Endothelial cell of umbilical vein (primary cell): ENCODE data around the gene ADCY2. TPM values are rescaled to one million over a fixed set of nuclear protein-coding genes. Genes with fewer than 3 reads are reported as not detected.

Experiments used
- BruUV-seq: library from RNA; stranded (reverse); fragments of 400-500 nt; replicated peaks from 2 replicates; lab custom pipeline; 2021; lab: Mats Ljungman, UMichigan
- CTCF ChIA-PET: fragments of 300-600, 350-600 bp; sonication (Branson Sonifier 250); formaldehyde crosslinking; loops from one replicate; lab custom pipeline; 2021; ENCODE audit warnings: antibody characterized with exemption, inconsistent platforms; lab: Charles Lee
- POLR2A ChIA-PET: fragments of 300-600, 350-600 bp; sonication (Branson Sonifier 250); formaldehyde crosslinking; loops from one replicate; lab custom pipeline; 2021; ENCODE audit warnings: antibody characterized with exemption, inconsistent platforms; lab: Charles Lee
- DNase-seq: peaks from one replicate; pipeline ENCODE4 v3.0.0-alpha.2; 2011; ENCODE audit warnings: low read depth, low spot score
- FAIRE-seq: peaks from 2 replicates; lab custom pipeline; 2011; peaks lifted over from hg19 to GRCh38; lab: Jason Lieb, UNC
- H2AFZ ChIP-seq: 2 replicates; pipeline ENCODE4 v1.6.0; 2012; ENCODE audit warnings: low read depth, low read length, control low read depth, inconsistent platforms
- H3K27ac ChIP-seq: 2 replicates; pipeline ENCODE4 v1.5.1; 2011; ENCODE audit warnings: low read depth, mild to moderate bottlenecking, control low read depth, low read length, moderate library complexity; ENCODE audit not compliant: insufficient read depth
- H3K27me3 ChIP-seq, 2 experiments: 2 replicates each; pipeline versions ENCODE4 v1.6.0 to v1.6.1; 2011; ENCODE audit warnings: low read length in 2 of 2, mixed read lengths in 1 of 2; ENCODE audit not compliant: control insufficient read depth in 2 of 2, insufficient read depth in 2 of 2
- H3K36me3 ChIP-seq, 2 experiments: 2 replicates in 1 of 2; 3 replicates in 1 of 2; pipeline ENCODE4 v1.5.1; 2011; ENCODE audit warnings: low read length in 2 of 2, mild to moderate bottlenecking in 1 of 2, moderate library complexity in 1 of 2; ENCODE audit not compliant: control insufficient read depth in 2 of 2, insufficient read depth in 2 of 2; ENCODE audit errors: extremely low read depth in 1 of 2
- H3K4me1 ChIP-seq: 3 replicates; pipeline ENCODE4 v1.5.1; 2011; ENCODE audit warnings: mild to moderate bottlenecking, low read length; ENCODE audit not compliant: control insufficient read depth, insufficient read depth; ENCODE audit errors: extremely low read depth
- H3K4me2 ChIP-seq: 2 replicates; pipeline ENCODE4 v1.6.1; 2011; ENCODE audit warnings: low read length, control low read depth, mixed read lengths; ENCODE audit not compliant: insufficient read depth
- H3K4me3 ChIP-seq, 3 experiments: fragments of 200-600 bp in 1 of 3; sonication (generic), shearing (Covaris generic) in 1 of 3; replicated peaks in 1 of 3; 2 replicates each; pipeline ENCODE4 v1.5.1; 2011 to 2016; ENCODE audit warnings: control low read depth in 3 of 3, low read length in 3 of 3, mild to moderate bottlenecking in 2 of 3, inconsistent platforms in 1 of 3, low read depth in 1 of 3, moderate library complexity in 1 of 3; ENCODE audit not compliant: insufficient read depth in 1 of 3
- H3K79me2 ChIP-seq: 2 replicates; pipeline ENCODE4 v1.6.0; 2012; ENCODE audit warnings: low read length, inconsistent platforms; ENCODE audit not compliant: control insufficient read depth, insufficient read depth
- H3K9ac ChIP-seq: replicated peaks from 2 replicates; pipeline ENCODE3; 2011; ENCODE audit warnings: low read length, control low read depth; ENCODE audit not compliant: insufficient read depth; ENCODE audit errors: extremely low read depth
- H3K9me1 ChIP-seq: replicated peaks from 3 replicates; pipeline ENCODE4 v1.6.0; 2011; ENCODE audit warnings: mild to moderate bottlenecking, low read length; ENCODE audit not compliant: control insufficient read depth, insufficient read depth; ENCODE audit errors: extremely low read depth
- H3K9me3 ChIP-seq: replicated peaks from 2 replicates; pipeline ENCODE4 v1.5.1; 2012; ENCODE audit warnings: low read length, inconsistent platforms; ENCODE audit not compliant: control insufficient read depth, insufficient read depth
- H4K20me1 ChIP-seq: replicated peaks from 2 replicates; pipeline ENCODE3; 2011; ENCODE audit warnings: mild to moderate bottlenecking, low read length; ENCODE audit not compliant: control insufficient read depth, insufficient read depth; ENCODE audit errors: extremely low read depth
- EZH2 ChIP-seq: IDR thresholded peaks from 2 replicates; pipeline ENCODE4 v1.6.1; 2012; ENCODE audit warnings: borderline replicate concordance, low read depth, mild to moderate bottlenecking, moderate library complexity, low read length, inconsistent platforms; ENCODE audit not compliant: severe bottlenecking
- FOS ChIP-seq: IDR thresholded peaks from 2 replicates; pipeline ENCODE4 v1.6.1; 2011; ENCODE audit warnings: mild to moderate bottlenecking, low read length, moderate library complexity, borderline replicate concordance; ENCODE audit not compliant: insufficient read depth
- GATA2 ChIP-seq: IDR thresholded peaks from 2 replicates; pipeline ENCODE4 v1.7.0; 2011; ENCODE audit warnings: low read depth, mild to moderate bottlenecking, moderate library complexity, mixed read lengths, low read length; ENCODE audit not compliant: insufficient read length, insufficient read depth
- JUN ChIP-seq: IDR thresholded peaks from 2 replicates; pipeline ENCODE4 v1.6.1; 2011; ENCODE audit warnings: borderline replicate concordance, low read depth; ENCODE audit not compliant: insufficient read length, insufficient read depth
- MAX ChIP-seq: IDR thresholded peaks from 2 replicates; pipeline ENCODE4 v1.6.1; 2011; ENCODE audit not compliant: insufficient read depth, insufficient read length
- MYC ChIP-seq: IDR thresholded peaks from one replicate; pipeline ENCODE4 v1.6.1; 2011; ENCODE audit warnings: mild to moderate bottlenecking, low read depth, low read length
- POLR2A ChIP-seq: IDR thresholded peaks from 2 replicates; pipeline ENCODE4 v1.6.1; 2012; ENCODE audit warnings: low read depth, mild to moderate bottlenecking, control low read depth, low read length
- POLR2AphosphoS5 ChIP-seq: IDR thresholded peaks from 2 replicates; pipeline ENCODE4 v1.6.1; 2012; ENCODE audit warnings: low read depth, mild to moderate bottlenecking, control low read depth, low read length, moderate library complexity; ENCODE audit not compliant: insufficient read depth
- dilution Hi-C: fragments of 300-500 bp; cut with MboI; formaldehyde crosslinking; loops from one replicate; pipeline ENCODE4 v1.15.0; 2019; ENCODE audit warnings: low sequenced_read_pairs; ENCODE audit not compliant: extremely low pct_ligation_motif_present
- intact Hi-C: fragments of 100-400 bp; cut with micrococcal nuclease; formaldehyde crosslinking; loops from one replicate; pipeline ENCODE4 v1.10.0; 2022
- polyA plus RNA-seq, 4 experiments: library from polyadenylated mRNA; depleted of rRNA in 3 of 4; stranded (reverse) in 3 of 4; unstranded in 1 of 4; fragments of >200 nt; gene quantifications; 2 replicates each; pipeline versions ENCODE4 v1.2.1 to v1.2.3, GENCODE V29; 2011 to 2012; ENCODE audit warnings: missing spikeins in 1 of 4
- total RNA-seq: library from RNA; stranded (reverse); gene quantifications from 2 replicates; pipeline ENCODE4 v1.2.3, GENCODE V29; 2021
- TF ChIP-seq, protein P1 (sequence below), 2 donors: IDR thresholded peaks; 1 replicate in 1 of 2; 2 replicates in 1 of 2; pipeline ENCODE4 v1.5.1; 2011; ENCODE audit warnings: low read length in 2 of 2, mild to moderate bottlenecking in 2 of 2, moderate library complexity in 2 of 2, control low read depth in 1 of 2, inconsistent platforms in 1 of 2, low read depth in 1 of 2; ENCODE audit not compliant: insufficient read depth in 1 of 2; ENCODE audit errors: extremely low read depth in 1 of 2

Gene ADCY2
- total and polyA plus RNA-seq, 2 donors (not counting 3 experiments of a cell fraction or from before 2014, with no cell fraction given): under 0.01 TPM; not detected in 1

- Histone ChIP-seq H3K4me1 (no peaks in the 10 kb centered on the region), H3K27me3 (no peaks in the 10 kb centered on the region), H3K79me2 (peaks cover 25% of the 10 kb centered on the region), H3K9me1 (no peaks in the 10 kb centered on the region), H3K9ac (no peak overlapping the region), H3K4me2 (no peak overlapping the region), H2AFZ (no peak overlapping the region), H3K9me3 (no peaks in the 10 kb centered on the region), H3K27ac (no peak overlapping the region), H3K4me3 (no peak overlapping the region), H4K20me1 (no peaks in the 10 kb centered on the region), H3K36me3 (peaks cover 15 to 16% of the 10 kb centered on the region in 2 experiments)
- DNase-seq: no peak
- dilution Hi-C loops: no loop called here
- intact Hi-C loops: no loop called here
- ChIA-PET CTCF (interaction anchor here (1.4 to 2.3 kb wide), 3 partner anchors 10 to 20 kb away, joined by 3 to 16 read pairs (median 7); no protein-coding TSS in a partner anchor), POLR2A (no interaction called here)
- TF ChIP-seq, protein P1, sequence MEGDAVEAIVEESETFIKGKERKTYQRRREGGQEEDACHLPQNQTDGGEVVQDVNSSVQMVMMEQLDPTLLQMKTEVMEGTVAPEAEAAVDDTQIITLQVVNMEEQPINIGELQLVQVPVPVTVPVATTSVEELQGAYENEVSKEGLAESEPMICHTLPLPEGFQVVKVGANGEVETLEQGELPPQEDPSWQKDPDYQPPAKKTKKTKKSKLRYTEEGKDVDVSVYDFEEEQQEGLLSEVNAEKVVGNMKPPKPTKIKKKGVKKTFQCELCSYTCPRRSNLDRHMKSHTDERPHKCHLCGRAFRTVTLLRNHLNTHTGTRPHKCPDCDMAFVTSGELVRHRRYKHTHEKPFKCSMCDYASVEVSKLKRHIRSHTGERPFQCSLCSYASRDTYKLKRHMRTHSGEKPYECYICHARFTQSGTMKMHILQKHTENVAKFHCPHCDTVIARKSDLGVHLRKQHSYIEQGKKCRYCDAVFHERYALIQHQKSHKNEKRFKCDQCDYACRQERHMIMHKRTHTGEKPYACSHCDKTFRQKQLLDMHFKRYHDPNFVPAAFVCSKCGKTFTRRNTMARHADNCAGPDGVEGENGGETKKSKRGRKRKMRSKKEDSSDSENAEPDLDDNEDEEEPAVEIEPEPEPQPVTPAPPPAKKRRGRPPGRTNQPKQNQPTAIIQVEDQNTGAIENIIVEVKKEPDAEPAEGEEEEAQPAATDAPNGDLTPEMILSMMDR (IDR thresholded peaks at IDR 0.05; ENCODE audit: extremely low read depth in 1 of 2, insufficient read depth in 1 of 2, low read depth in 1 of 2, low read length in 2 of 2): no peak
- TF ChIP-seq GATA2: no peak
- TF ChIP-seq FOS: no peak
- TF ChIP-seq JUN: no peak
- no peak for TF ChIP-seq POLR2AphosphoS5
- TF ChIP-seq MYC: no peak
- no peak for TF ChIP-seq POLR2A
- TF ChIP-seq EZH2: no peak
- TF ChIP-seq MAX: no peak
- no peak for FAIRE-seq
- no TSS peak for BruUV-seq
These were observed 480.9 kb downstream of the ADCY2 start for GRCh38 chr5:7876867-7877266.
